Activated naive CD4-positive, alpha-beta T cell treated with anti-CD3 and anti-CD28 coated beads for 36 hours (primary cell): Measurements from ENCODE around the gene CMTM6. TPM values are rescaled to one million over a fixed set of nuclear protein-coding genes. Genes with fewer than 3 reads are reported as not detected.
"Not testable (repeated sequence)": the region's sequence is repeated elsewhere in the genome, so short reads cannot be mapped to it uniquely, and the experiment has no call there.

Experiments used
- CTCF ChIA-PET: fragments of 350-600 bp; sonication (Branson Sonifier 250); formaldehyde crosslinking; loops from one replicate; lab custom pipeline; 2021; ENCODE audit warnings: antibody characterized with exemption; lab: Charles Lee
- DNase-seq: peaks from one replicate; pipeline ENCODE4 v3.0.0-alpha.2; 2020
- H3K27ac Mint-ChIP-seq: one replicate; pipeline ENCODE4 v1.8.0; 2021; ENCODE audit warnings: mild to moderate bottlenecking, mixed read lengths
- H3K27me3 Mint-ChIP-seq: one replicate; pipeline ENCODE4 v1.8.0; 2021; ENCODE audit warnings: low read depth, mixed read lengths
- H3K36me3 Mint-ChIP-seq: one replicate; pipeline ENCODE4 v1.8.0; 2021; ENCODE audit warnings: low read depth, mixed read lengths
- H3K4me1 Mint-ChIP-seq: one replicate; pipeline ENCODE4 v1.8.0; 2021; ENCODE audit warnings: low read depth, mixed read lengths
- H3K4me3 Mint-ChIP-seq: one replicate; pipeline ENCODE4 v1.8.0; 2021; ENCODE audit warnings: mild to moderate bottlenecking, moderate library complexity, mixed read lengths
- H3K9me3 Mint-ChIP-seq: one replicate; pipeline ENCODE4 v1.8.0; 2021; ENCODE audit warnings: mixed read lengths
- intact Hi-C: fragments of 100-400 bp; cut with micrococcal nuclease; formaldehyde crosslinking; loops from one replicate; pipeline ENCODE4 v1.15.1; 2023
- total RNA-seq, 2 experiments: library from RNA; stranded (reverse); gene quantifications; one replicate each; pipeline ENCODE4 v1.2.3, GENCODE V29; 2021

CMTM6 gene
- total RNA-seq, 2 experiments from 2014 or later: 43.7 to 44.3 TPM

DNA sequence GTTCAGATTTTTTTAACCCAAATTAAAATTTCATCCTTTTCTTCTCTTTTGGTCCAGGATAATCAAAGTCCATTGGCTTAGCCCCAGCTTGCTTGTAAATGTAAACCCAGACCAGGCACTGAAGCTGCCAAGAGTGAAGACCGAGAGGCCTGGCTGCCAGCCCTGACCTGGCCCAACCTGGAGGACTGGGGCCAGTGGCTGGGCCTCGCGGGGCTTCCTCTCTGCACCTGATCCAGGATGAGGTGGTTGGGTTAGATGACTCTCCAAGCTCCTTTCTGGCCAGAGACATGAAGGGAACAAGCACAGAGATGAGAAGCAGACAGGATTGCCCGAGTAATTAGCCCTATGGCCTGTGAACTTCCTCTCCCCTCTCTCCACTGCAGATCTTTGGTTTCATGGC is 50.6 kb downstream of the CMTM6 start:
- no peaks in the 10 kb centered on the region for H3K9me3 Mint-ChIP-seq
- peaks cover 27% of the 10 kb centered on the region for H3K36me3 Mint-ChIP-seq
- CTCF ChIA-PET: no interaction called here
- no peak for DNase-seq
- peaks cover 43% of the 10 kb centered on the region for H3K4me1 Mint-ChIP-seq
- no peaks in the 10 kb centered on the region for H3K27me3 Mint-ChIP-seq
- intact Hi-C loops: no loop called here
- H3K27ac Mint-ChIP-seq: peak overlapping the region; percentile 44
- no peak overlapping the region for H3K4me3 Mint-ChIP-seq

DNA sequence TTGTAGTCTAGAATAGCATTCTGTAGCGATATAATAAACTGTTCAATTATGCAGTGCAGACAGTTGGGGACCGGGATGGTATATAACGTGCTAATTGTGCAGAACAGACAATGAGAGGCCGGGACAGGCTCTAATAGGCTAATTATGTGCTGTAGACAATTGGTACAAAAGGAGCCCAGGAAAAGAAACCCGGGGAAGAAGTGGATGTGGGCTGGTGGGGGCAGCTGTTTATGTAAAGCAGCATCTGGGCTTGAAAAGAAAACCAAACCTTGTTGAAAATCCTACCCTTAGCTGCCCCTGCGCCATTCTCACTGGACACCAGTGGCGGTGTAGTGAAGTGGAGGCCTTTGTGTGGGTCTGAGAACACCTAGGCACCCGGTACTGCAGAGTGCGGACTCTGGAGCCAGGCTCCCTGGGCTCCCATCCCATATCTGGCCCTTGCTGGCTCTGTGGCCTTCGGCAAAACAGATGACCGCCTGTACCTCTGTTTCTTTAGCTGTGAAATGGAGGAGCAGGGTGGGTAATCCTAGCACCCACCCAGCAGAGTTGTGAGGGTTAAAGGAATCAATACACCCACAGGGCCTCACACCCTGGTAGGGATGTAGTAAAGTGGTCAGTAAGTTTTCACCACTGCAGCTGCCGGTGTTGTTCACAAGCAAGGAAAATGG is 51.5 kb downstream of the CMTM6 start:
- CTCF ChIA-PET: no interaction called here
- intact Hi-C loops: no loop called here
- no peak overlapping the region for H3K4me3 Mint-ChIP-seq
- H3K9me3 Mint-ChIP-seq: no peaks in the 10 kb centered on the region
- peaks cover 34% of the 10 kb centered on the region for H3K36me3 Mint-ChIP-seq
- no peaks in the 10 kb centered on the region for H3K27me3 Mint-ChIP-seq
- no peak overlapping the region for H3K27ac Mint-ChIP-seq
- peak; percentile 3 for DNase-seq
- peaks cover 43% of the 10 kb centered on the region for H3K4me1 Mint-ChIP-seq

DNA sequence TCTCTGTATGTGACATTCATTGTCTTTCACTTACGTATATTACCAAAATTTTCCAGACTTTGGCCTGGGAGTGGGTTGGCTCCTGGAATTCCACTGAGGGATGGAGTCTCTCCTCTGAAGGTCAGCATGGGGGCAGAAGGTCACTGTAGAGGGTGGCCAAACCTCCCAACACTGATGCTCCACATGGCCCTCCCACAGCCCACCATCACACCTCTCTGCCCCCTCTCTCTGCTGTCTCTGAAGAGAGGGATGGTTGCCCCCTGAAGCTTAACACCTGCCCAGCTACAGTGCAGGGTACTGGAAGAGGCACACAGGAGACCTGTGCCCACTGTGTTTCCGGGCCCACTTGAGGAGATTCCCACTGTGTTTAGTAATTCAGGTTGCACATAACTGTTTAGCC is 52.2 kb downstream of the CMTM6 start:
- no peak overlapping the region for H3K27ac Mint-ChIP-seq
- no peak overlapping the region for H3K4me3 Mint-ChIP-seq
- H3K9me3 Mint-ChIP-seq: no peaks in the 10 kb centered on the region
- CTCF ChIA-PET: no interaction called here
- intact Hi-C loops: no loop called here
- H3K36me3 Mint-ChIP-seq: peaks cover 37% of the 10 kb centered on the region
- no peaks in the 10 kb centered on the region for H3K27me3 Mint-ChIP-seq
- no peak for DNase-seq
- H3K4me1 Mint-ChIP-seq: peaks cover 39% of the 10 kb centered on the region

DNA sequence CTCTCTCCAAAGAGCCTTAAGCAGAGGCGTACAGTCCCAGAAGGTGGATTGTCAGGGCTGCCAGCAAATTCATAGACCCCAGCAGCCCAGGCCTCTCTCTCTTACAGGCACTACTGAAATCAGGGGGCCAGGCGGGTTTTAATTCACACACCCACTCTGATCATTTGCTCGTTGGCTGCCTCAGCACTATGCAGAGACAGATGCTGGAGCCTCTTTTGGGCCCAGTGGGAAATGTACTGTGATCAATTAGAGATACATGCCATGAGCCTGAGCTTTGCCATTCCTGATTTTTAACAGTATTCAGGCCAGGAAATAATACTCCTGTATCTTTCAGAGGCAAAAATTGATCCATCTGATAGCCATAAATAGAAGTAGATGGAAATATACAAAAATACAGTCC is 53.0 kb downstream of the CMTM6 start:
- Mint-ChIP-seq H3K27ac (no peak overlapping the region), H3K36me3 (peaks cover 41% of the 10 kb centered on the region), H3K4me1 (peaks cover 34% of the 10 kb centered on the region)

DNA sequence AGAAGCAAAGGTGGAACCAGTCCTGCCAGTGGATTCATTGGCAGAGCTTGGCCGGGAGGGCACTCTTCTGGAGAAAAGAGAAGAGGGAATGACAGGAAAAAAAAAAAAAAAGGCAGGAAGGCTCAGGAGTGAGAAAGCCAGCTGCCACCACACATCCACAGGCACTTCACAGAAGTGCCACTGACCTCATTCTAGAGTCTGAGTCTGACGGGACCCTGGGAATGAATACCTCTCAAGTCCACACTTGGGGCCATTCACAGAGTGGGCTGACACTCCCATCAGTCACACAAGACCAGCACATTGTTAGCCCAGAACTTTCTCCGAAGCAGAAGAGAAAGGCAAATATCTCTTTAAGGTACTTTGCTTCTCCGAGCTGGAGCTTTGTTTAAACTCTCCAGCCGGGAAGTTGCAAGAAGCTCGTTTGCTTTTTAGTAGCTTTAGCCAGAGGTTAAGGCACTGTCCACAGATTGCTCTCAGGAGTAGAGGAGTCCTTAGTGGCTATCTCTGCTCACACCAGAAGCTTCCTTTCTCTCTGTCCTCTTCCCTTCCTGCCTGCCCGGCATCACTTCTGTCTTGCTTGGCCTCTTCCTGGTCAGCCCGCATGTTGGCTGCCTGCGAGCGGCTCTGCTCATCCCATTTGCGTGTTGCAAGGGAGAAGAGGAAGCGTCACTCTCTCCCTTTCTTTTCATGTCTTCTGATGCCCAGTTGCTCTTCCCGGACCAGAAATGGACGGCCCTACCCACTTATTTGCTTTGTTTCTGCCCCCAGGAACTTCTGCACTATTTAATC is 53.8 kb downstream of the CMTM6 start:
- Mint-ChIP-seq H3K27me3 (no peaks in the 10 kb centered on the region), H3K9me3 (no peaks in the 10 kb centered on the region), H3K4me1 (peaks cover 39% of the 10 kb centered on the region), H3K4me3 (no peak overlapping the region), H3K27ac (no peak overlapping the region), H3K36me3 (peaks cover 41% of the 10 kb centered on the region)
- CTCF ChIA-PET: interaction anchor here (0.6 to 1.2 kb wide), 5 partner anchors 9 to 147 kb away, joined by 3 to 4 read pairs (median 3); no protein-coding TSS in a partner anchor
- DNase-seq: no peak
- intact Hi-C loops: no loop called here

More for the DNA sequence above, 53.0 kb downstream of the CMTM6 start:
- Mint-ChIP-seq H3K27me3 (no peaks in the 10 kb centered on the region), H3K4me3 (no peak overlapping the region), H3K9me3 (no peaks in the 10 kb centered on the region)
- peak; percentile 1 for DNase-seq
- intact Hi-C loops: no loop called here
- CTCF ChIA-PET: interaction anchor here (1.2 kb wide), 2 partner anchors 8 to 75 kb away, joined by 3 to 4 read pairs; no protein-coding TSS in a partner anchor

DNA sequence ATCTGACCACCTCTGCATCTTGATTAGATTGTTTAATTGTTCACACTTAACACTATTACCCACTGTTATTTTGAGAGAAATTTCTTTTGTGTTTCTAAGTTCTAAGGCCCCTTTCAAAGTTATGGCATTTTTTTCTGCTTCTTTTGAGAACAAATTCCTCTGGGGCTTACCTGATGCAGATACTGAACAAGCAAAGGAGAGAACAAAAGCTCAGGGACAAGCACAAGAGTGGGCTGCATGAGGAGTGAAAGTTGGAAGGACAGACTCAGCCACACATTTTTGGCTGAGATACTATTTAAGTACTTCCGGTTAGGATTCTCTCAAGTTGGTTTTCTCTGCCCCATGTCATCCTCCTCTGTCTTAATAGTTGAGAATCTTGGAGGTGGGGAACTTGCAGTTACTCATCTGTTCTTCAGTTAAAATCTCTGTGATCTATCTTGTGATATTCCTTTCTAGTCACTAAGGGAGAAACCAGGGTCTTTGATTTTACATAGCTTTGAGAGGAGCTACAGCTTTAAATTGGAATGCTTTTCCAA is 54.7 kb downstream of the CMTM6 start:
- H3K27ac Mint-ChIP-seq: peak overlapping the region; percentile 42
- H3K36me3 Mint-ChIP-seq: peaks cover 43% of the 10 kb centered on the region

DNA sequence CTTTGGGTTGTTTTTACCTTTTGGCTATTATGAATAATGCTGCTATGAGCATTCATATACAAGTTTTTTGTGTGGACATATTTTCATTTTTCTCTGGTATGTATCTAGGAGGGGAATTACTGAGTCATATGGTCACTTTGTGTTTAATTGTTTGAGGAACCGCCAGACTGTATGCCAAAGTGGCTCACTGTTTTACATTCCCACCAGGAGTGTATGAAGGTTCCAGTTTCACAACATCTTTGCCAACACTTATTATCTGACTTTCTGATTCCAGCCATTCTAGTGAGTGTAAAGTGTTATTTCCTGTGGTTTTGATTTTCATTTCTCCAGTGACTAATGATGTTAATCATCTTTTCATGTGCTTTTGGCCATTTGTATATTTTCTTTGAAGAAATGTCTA is 59.2 kb downstream of the CMTM6 start:
- Mint-ChIP-seq H3K4me1 (peaks cover 82% of the 10 kb centered on the region), H3K27ac (peak overlapping the region; percentile 64), H3K4me3 (no peak overlapping the region), H3K36me3 (peaks cover 42% of the 10 kb centered on the region), H3K9me3 (no peaks in the 10 kb centered on the region), H3K27me3 (no peaks in the 10 kb centered on the region)
- peak; percentile 5 for DNase-seq
- CTCF ChIA-PET: interaction anchor here (0.9 to 1.4 kb wide), 2 partner anchors 13 to 18 kb away, joined by 3 read pairs; no protein-coding TSS in a partner anchor
- intact Hi-C loops: no loop called here

More for the DNA sequence above, 54.7 kb downstream of the CMTM6 start:
- DNase-seq: no peak
- H3K27me3 Mint-ChIP-seq: no peaks in the 10 kb centered on the region
- H3K9me3 Mint-ChIP-seq: no peaks in the 10 kb centered on the region
- intact Hi-C loops: no loop called here
- CTCF ChIA-PET: interaction anchor here (0.8 to 1.2 kb wide), 2 partner anchors 47 to 51 kb away, joined by 3 read pairs; no protein-coding TSS in a partner anchor
- peaks cover 48% of the 10 kb centered on the region for H3K4me1 Mint-ChIP-seq
- H3K4me3 Mint-ChIP-seq: no peak overlapping the region

DNA sequence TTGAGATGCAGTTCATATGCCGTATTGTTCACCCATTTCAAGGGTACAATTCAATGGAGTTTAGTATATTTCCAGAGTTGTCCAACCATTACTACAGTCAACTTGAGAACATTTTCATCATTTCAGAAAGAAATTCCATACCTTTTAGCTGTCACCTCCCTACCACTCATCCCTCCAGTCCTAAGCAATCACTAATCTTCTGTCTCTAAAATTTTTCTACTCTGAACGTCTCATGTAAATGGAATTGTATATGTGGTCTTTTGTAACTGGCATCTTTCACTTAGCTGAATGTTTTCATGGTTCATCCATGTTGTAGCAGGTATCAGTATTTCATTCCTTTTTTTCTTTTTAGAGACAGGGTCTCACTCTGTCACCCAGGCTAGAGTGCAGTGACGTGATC is 59.9 kb downstream of the CMTM6 start:
- Mint-ChIP-seq H3K36me3 (peaks cover 37% of the 10 kb centered on the region), H3K27me3 (no peaks in the 10 kb centered on the region), H3K4me1 (peaks cover 82% of the 10 kb centered on the region), H3K4me3 (no peak overlapping the region), H3K9me3 (no peaks in the 10 kb centered on the region), H3K27ac (no peak overlapping the region)
- CTCF ChIA-PET: interaction anchor here (0.9 to 1.3 kb wide), 3 partner anchors 15 to 25 kb away, joined by 3 to 6 read pairs (median 3); no protein-coding TSS in a partner anchor
- DNase-seq: no peak
- intact Hi-C loops: no loop called here

DNA sequence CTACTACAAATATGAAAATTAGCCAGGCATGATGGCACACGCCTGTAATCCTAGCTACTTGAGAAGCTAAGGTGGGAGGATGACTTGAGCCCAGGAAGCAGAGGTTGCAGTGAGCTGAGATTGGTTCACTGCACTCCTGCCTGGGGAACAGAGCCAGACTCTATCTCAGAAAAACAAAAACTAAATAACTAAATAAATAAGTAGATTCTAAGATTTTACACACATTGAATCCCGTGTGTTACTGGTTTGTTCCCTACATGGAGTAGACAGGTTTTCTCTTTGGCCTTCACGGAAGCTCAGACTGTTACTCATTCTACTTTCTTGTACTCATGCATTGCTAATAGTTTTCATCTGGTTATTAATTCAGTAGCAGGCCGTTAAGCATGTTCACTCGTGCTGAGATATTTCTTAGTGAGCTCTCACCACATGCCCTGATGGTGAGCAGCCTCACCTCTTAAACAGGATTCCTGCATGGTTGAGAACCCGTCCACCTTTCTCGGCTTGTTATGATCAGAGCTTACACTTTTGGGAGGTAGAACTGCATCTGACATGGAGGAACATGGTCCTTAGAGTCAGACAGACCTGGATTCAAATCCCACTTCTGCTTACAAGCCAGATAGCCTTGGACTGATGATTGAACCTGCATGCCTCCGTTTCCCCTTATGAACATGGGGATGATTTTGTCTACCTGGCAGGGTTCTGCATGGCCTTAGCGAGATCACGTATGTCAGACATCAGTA is 61.9 kb downstream of the CMTM6 start:
- Mint-ChIP-seq H3K27me3 (no peaks in the 10 kb centered on the region), H3K4me1 (peaks cover 81% of the 10 kb centered on the region), H3K9me3 (no peaks in the 10 kb centered on the region), H3K4me3 (no peak overlapping the region), H3K36me3 (peaks cover 24% of the 10 kb centered on the region), H3K27ac (no peak overlapping the region)
- CTCF ChIA-PET: interaction anchor here (0.6 to 1.7 kb wide), 6 partner anchors 13 to 261 kb away, joined by 3 to 5 read pairs (median 4); no protein-coding TSS in a partner anchor
- intact Hi-C loops: no loop called here
- DNase-seq: peak; percentile 5

DNA sequence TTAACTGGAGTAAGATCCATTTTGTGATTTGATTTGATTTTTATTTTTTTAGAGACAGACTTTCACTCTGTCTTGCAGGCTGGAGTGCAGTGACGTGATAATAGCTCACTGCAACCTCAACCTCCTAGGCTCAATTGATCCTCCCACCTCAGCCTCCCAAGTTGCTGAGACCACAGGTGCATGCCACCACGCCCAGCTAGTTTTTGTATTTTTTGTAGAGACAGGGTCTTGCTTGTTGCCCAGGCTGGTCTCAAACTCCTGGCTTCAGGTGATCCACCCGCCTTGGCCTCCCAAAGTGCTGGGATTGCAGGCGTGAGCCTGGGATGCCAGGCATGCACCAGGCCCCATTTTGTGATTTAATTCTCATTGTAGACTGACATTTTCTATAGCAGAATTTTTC is 63.2 kb downstream of the CMTM6 start:
- intact Hi-C loops: loop anchor here (1.0 kb wide), 1 partner anchor 19 kb away; no protein-coding TSS in a partner anchor
- Mint-ChIP-seq H3K4me1 (peaks cover 84% of the 10 kb centered on the region), H3K27ac (peak overlapping the region; percentile 84), H3K36me3 (peaks cover 20% of the 10 kb centered on the region)
- CTCF ChIA-PET: interaction anchor here (0.9 to 2.8 kb wide), 3 partner anchors 15 to 28 kb away, joined by 3 to 13 read pairs (median 3); no protein-coding TSS in a partner anchor
- DNase-seq: peak; percentile 4
- H3K9me3 Mint-ChIP-seq, H3K4me3 Mint-ChIP-seq, H3K27me3 Mint-ChIP-seq: not testable (repeated sequence)

DNA sequence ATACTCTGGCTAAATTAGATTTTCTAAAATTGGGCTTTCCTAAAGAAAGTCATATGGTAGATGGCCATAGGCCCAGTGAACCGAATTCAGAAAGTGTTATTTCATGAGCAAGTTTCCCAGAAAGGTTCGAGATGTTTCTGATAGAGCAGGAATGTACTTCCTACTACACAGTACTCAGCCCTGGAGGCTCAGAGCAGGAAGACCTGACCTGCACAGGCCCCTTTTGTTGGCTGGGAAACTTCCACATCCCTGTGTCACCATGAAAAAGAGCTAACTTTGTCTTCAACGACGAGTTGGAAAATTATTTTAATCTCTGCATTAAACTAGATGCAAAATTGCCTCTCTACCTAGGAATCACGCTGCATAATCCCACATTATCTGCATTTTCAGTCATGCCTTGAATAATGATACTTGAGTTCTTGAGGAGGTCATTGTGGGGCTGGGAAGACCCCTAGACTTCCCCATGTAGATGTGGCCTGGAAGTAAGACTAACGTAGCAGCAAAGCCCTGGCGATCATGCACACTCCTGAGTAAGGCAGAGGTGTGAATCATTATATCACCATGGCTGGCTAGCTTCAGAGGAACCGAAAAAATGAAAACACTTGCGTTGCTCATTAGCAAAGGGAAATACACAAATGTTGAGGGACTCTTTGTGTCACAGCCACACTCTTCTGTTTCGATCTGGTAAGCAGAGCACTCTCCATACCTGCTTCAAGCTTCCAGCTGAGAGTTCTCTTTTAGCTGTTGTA is 63.9 kb downstream of the CMTM6 start:
- Mint-ChIP-seq H3K4me3 (peak overlapping the region; percentile 19), H3K27ac (peak overlapping the region; percentile 84), H3K4me1 (peaks cover 79% of the 10 kb centered on the region), H3K9me3 (no peaks in the 10 kb centered on the region), H3K27me3 (no peaks in the 10 kb centered on the region), H3K36me3 (peaks cover 20% of the 10 kb centered on the region)
- intact Hi-C loops: loop anchor here (1.0 kb wide), 1 partner anchor 20 kb away; no protein-coding TSS in a partner anchor
- CTCF ChIA-PET: interaction anchor here (0.9 to 2.8 kb wide), 4 partner anchors 16 to 29 kb away, joined by 3 to 13 read pairs (median 4); no protein-coding TSS in a partner anchor
- DNase-seq: peak; percentile 67
